Neural crest cell (in vitro differentiated cells): ENCODE data around the gene TNNI2. TPM values are rescaled to one million over a fixed set of nuclear protein-coding genes. Genes with fewer than 3 reads are reported as not detected.

ENCODE experiments used
- DNase-seq: peaks from one replicate; pipeline ENCODE4 v3.0.0; 2021; ENCODE audit warnings: low read depth, mixed read lengths, low spot score
- H3K27ac Mint-ChIP-seq: one replicate; pipeline ENCODE4 v1.8.0; 2021; ENCODE audit warnings: mild to moderate bottlenecking, mixed read lengths; ENCODE audit not compliant: unreplicated experiment
- H3K27me3 Mint-ChIP-seq: 2 replicates; pipeline ENCODE4 v1.8.0; 2021; ENCODE audit warnings: low read depth, mild to moderate bottlenecking, mixed read lengths
- H3K36me3 Mint-ChIP-seq: 2 replicates; pipeline ENCODE4 v1.8.0; 2021; ENCODE audit warnings: low read depth, mild to moderate bottlenecking, mixed read lengths
- H3K4me1 Mint-ChIP-seq: 2 replicates; pipeline ENCODE4 v1.8.0; 2021; ENCODE audit warnings: mixed read lengths
- H3K4me3 Mint-ChIP-seq: one replicate; pipeline ENCODE4 v1.8.0; 2021; ENCODE audit warnings: mild to moderate bottlenecking, mixed read lengths
- H3K9me3 Mint-ChIP-seq: 2 replicates; pipeline ENCODE4 v1.8.0; 2021; ENCODE audit warnings: mixed read lengths
- total RNA-seq: library from RNA; stranded (reverse); gene quantifications from 2 replicates; pipeline ENCODE4 v1.2.1, GENCODE V29; 2021
- TF ChIP-seq, protein P1 (sequence below): fragments of 200-600 bp; sonication (generic); conservative IDR thresholded peaks from 2 replicates; pipeline ENCODE4 v1.5.0; 2021; ENCODE audit warnings: antibody characterized with exemption, mild to moderate bottlenecking

Gene TNNI2
- total RNA-seq, 1 donor from 2014 or later, result not detected

GRCh38 chr11:1832920-1833295 is 5.9 kb upstream of the TNNI2 start:
- Mint-ChIP-seq H3K4me1 (no peaks in the 10 kb centered on the region), H3K27me3 (no peaks in the 10 kb centered on the region), H3K9me3 (no peaks in the 10 kb centered on the region), H3K27ac (no peak overlapping the region), H3K4me3 (no peak overlapping the region), H3K36me3 (no peaks in the 10 kb centered on the region)
- no peak for DNase-seq
- TF ChIP-seq, protein P1, sequence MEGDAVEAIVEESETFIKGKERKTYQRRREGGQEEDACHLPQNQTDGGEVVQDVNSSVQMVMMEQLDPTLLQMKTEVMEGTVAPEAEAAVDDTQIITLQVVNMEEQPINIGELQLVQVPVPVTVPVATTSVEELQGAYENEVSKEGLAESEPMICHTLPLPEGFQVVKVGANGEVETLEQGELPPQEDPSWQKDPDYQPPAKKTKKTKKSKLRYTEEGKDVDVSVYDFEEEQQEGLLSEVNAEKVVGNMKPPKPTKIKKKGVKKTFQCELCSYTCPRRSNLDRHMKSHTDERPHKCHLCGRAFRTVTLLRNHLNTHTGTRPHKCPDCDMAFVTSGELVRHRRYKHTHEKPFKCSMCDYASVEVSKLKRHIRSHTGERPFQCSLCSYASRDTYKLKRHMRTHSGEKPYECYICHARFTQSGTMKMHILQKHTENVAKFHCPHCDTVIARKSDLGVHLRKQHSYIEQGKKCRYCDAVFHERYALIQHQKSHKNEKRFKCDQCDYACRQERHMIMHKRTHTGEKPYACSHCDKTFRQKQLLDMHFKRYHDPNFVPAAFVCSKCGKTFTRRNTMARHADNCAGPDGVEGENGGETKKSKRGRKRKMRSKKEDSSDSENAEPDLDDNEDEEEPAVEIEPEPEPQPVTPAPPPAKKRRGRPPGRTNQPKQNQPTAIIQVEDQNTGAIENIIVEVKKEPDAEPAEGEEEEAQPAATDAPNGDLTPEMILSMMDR, result no peak

GRCh38 chr11:1834062-1834610 is 4.6 kb upstream of the TNNI2 start:
- Mint-ChIP-seq H3K36me3 (no peaks in the 10 kb centered on the region), H3K27me3 (no peaks in the 10 kb centered on the region), H3K4me1 (no peaks in the 10 kb centered on the region), H3K4me3 (no peak overlapping the region), H3K9me3 (no peaks in the 10 kb centered on the region), H3K27ac (no peak overlapping the region)
- TF ChIP-seq, protein P1, result no peak
- no peak for DNase-seq

DNA sequence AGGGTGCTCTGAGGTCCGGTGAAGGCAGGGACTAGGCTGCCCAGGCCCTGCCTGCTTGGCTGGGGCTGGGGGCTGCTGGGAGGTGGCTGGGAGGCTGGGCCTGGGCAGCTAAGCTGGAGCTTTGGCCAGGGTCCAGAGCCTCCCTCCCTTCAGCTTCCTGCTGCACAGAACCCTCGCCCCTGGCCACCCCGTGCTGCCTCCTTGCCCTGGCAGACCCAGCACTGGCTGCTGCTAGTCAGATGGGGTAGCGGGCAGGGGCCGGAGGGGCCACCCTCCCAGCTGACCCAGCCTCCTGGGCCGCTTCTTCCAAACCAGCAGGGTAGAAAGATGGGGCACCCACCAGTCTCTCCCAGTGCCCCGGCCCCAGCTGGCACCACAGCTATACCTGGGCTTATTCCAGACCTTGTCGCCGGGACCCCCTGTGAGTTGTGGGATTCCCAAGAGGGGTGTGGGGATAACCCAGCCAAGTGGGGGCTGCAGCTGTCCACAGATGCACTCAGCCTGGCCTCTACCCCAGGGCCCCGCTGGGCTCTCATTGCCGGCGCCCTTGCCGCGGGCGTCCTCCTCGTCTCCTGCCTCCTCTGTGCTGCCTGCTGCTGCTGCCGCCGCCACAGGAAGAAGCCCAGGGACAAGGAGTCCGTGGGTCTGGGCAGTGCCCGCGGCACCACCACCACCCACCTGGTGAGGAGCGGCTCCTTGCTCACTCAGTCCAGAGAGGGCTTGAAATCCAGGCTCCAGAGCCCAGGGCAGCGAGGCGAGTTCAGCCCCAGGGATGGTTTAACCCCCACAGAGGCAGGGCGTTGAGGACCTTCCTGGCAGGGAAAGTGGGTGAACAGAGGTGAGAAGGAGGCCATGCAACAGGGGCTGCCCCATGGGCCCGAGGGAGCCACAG is 3.8 kb upstream of the TNNI2 start, which contains the start of gene SYT8:
TSS of gene SYT8 (plus strand) at position 212 of the 892 bp plus-strand sequence. CDS start at position 328, 116 bp downstream.
- H3K27ac Mint-ChIP-seq, result no peak within 1 kb of the TSS
- no peaks in the 10 kb centered on the region for H3K36me3 Mint-ChIP-seq
- no peaks in the 10 kb centered on the region for H3K27me3 Mint-ChIP-seq
- no peaks in the 10 kb centered on the region for H3K4me1 Mint-ChIP-seq
- no peak for DNase-seq
- TF ChIP-seq, protein P1, result no peak
- H3K9me3 Mint-ChIP-seq, result no peaks in the 10 kb centered on the region
- no peak within 1 kb of the TSS for H3K4me3 Mint-ChIP-seq

DNA sequence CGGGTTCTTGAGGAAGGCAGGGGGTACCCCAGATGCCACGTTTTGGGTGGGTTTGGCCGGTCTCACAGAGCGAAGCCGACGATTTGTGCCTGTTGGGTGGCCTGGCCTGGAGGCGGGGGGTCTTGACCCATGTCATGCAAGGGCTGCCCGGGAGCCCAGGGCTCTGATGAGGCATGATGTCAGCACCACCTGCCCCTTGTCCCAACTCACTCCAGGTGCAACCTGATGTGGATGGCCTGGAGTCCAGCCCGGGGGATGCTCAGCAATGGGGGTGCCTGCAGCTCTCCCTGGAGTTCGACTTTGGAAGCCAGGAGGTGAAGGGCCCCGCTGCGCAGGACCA is 3.1 kb upstream of the TNNI2 start:
- no peak for DNase-seq
- no peaks in the 10 kb centered on the region for H3K9me3 Mint-ChIP-seq
- TF ChIP-seq, protein P1, result no peak
- no peak overlapping the region for H3K4me3 Mint-ChIP-seq
- H3K27me3 Mint-ChIP-seq, result no peaks in the 10 kb centered on the region
- H3K27ac Mint-ChIP-seq, result no peak overlapping the region
- no peaks in the 10 kb centered on the region for H3K4me1 Mint-ChIP-seq
- H3K36me3 Mint-ChIP-seq, result no peaks in the 10 kb centered on the region

DNA sequence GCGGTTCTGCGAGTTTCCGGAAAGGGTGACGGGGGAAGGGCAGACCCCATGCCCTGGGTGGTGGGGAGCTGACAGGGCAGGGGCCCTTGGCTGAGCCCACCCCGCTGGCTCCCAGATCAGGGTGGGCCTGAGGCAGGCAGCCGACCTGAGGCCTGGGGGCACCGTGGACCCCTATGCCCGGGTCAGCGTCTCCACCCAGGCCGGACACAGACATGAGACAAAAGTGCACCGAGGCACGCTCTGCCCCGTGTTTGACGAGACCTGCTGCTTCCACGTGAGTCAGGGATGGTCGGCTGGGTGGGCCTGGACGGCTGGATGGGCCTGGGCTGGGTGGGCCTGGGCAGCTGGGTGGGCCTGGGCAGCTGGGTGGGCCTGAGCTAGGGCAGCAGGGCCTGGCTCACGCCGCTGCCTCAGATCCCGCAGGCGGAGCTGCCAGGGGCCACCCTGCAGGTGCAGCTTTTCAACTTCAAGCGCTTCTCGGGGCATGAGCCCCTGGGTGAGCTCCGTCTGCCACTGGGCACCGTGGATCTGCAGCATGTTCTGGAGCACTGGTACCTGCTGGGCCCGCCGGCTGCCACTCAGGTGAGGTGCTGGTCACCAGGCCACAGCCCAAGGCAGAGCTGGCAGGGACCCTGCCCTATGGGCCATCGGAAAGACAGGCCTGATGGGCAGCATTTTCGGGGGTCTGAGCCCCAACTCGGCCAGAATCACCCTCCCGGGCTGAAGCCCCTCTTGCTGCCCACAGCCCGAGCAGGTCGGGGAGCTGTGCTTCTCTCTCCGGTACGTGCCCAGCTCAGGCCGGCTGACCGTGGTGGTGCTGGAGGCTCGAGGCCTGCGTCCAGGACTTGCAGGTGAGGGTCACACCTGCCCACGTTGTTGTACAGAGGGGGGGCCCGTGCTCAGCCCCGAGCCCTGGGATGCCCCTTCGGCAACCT is 2.5 kb upstream of the TNNI2 start:
- H3K36me3 Mint-ChIP-seq, result no peaks in the 10 kb centered on the region
- TF ChIP-seq, protein P1, result no peak
- no peak overlapping the region for H3K4me3 Mint-ChIP-seq
- H3K9me3 Mint-ChIP-seq, result no peaks in the 10 kb centered on the region
- no peak for DNase-seq
- no peaks in the 10 kb centered on the region for H3K4me1 Mint-ChIP-seq
- no peak overlapping the region for H3K27ac Mint-ChIP-seq
- H3K27me3 Mint-ChIP-seq, result no peaks in the 10 kb centered on the region
